Brain pericyte (primary cell): ENCODE results near the gene CLDN24.

Experiments
- DNase-seq: peaks from one replicate; pipeline ENCODE4 v3.0.0-alpha.2; 2012; ENCODE audit warnings: low read depth, low spot score

CLDN24 gene

DNA sequence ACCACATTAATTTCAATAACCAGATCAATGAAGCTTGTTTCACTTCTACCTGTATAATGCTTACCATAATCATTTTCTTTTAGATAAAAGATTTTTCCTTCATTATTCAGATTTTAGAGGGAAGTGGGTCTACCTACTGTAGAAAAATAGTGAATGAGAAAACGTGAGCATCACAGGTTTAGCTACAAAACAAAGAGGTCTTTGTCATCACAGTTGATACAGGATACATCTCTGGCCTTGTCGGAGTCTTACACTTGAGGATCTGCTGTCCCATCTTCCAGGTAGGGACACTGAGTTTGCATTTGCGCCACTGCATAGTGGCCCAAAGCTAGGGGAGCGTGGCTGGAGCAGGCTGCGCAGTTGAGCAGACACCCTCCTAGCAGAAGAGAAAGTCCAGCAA, 710 bp downstream of the CLDN24 start:
- no peak for DNase-seq

DNA sequence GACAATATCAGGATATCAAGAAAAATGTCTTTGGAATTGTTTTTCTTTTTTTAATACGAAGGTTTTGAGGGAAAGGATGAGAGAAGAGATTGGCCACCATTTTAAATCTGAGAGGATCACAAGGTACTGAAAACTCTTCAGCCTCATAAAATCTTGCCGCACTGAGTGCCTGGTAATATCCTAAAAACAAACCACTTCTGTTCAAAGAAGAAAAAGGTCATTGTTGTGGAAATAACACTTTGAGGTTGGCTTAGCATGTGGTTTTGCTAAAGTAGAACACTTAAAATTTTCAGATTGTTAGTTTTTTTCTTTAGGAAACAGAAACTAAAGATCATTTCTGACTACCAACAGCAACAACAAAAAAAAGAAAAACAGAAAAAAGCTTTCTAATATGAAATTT, 1.1 kb downstream of the CLDN24 start:
- no peak for DNase-seq

DNA sequence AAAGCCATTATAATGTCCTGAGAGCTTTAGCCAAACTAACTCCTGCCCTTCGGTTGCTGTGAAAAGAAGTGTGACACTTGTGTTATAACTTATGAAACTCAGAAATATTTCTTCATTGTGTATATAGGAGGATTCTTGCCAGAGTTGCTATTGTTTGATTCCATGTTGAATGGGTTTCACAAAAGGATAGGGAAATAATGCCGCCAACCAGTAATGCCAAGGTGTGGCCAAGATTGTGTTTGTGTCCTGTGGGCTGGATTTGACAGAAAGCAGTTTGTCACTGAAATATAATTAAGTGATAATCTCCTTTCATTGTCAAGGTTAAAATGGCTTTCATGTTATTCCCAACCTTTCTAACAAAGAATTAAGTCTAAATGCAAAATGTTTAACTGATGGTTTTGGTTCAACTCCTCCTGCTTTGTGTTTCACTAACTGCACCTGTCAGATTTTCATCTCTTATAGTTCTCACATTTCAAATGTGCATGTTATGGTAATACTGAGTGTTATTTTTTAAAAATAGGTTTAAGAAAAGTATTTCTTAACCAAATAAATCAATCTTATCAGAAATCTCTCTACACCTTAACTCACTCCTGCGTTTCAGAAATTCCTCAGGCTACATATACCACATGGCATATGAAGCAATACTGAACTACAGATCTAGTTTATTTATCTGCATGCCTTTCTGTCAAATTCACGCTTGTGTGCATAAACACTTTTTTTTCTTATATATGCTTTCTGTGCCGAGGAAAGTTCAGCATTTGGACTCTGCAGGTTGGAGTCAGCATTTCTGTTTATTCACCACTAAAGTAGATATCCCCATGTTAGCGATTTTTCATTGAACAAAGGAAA, 1.8 kb downstream of the CLDN24 start, which contains the start of gene CLDN22:
CLDN22 (minus strand) TSS at position 66 of the 849 bp plus-strand sequence; CDS start at position 8, 58 bp downstream.
- DNase-seq: no peak

DNA sequence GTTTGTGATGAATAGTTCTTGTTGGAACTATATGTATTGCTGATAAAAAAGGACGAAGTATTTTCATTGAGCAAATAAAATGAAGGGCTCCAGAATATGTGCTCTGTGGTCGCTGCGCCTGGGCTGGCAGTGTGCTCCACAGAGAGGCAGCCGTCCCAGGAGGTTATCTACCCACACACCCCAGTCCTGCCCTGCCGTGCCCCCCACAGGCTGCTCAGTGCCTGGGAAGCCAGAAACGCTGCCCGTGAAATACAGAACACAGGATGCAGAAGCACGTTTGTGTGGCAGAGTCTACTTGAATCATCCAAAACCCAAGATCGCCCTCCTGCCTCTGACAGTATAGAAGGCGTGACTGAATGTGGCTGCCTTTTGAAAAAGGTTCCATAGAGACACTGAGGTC, 3.6 kb downstream of the CLDN24 start:
- no peak for DNase-seq

DNA sequence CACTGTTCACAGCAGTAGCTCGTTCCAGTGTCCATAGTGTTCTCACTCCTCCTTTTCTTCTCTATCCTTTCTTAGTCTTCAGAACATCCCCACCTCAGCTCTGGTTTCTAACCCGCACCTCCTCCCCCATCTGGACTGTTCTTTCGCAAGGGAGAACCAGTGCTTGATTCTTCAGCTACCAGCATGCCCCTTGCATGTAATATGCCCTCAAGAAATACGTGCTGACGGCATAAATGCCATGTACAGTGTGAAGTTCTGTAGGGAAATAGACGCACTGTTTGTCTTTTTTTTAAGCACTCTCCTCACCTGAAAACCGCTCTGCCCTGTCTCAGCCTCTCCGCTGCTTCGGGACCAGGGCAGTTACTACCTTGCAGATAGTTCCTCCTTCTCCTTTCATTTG, 7.4 kb downstream of the CLDN24 start:
- DNase-seq: no peak

DNA sequence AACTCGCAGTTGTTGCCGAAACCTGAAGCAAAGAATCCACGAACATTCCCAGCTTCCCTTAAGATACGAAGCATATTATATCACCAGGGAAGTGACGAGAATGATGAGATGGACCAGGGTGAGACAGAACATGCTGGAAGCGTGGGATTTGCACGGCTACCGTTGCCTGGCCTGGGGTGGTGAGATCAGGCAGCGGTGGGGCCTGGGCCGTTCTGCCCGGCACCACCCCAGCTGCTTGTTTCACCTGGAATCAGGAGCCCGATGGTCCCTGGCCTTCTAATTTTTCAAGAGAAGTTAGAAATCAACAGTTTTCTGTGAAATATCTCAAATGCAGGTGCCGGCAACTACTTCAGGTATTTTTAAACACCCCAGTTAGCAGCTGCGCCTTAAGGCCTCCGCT, 7.9 kb downstream of the CLDN24 start:
- DNase-seq: no peak

DNA sequence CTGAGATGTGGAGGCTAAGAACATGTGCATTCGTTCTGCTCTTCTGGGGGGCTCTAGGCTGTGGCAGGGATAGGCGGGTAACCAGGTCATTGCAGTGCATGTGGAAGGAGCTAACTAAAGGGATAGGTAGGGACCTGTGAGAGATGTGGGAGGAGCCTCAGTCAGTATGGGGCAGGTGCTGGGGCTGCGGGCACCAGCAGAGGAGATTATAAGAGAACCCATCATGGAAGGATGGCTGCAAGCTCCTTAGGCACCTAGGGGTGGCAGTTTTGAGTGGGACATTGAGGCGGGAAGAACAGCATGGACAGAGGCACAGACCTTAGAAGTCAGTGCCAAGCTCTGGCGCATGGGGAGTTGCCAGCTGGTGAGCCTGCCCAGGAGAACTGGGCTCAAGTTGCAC, 9.4 kb downstream of the CLDN24 start:
- no peak for DNase-seq

DNA sequence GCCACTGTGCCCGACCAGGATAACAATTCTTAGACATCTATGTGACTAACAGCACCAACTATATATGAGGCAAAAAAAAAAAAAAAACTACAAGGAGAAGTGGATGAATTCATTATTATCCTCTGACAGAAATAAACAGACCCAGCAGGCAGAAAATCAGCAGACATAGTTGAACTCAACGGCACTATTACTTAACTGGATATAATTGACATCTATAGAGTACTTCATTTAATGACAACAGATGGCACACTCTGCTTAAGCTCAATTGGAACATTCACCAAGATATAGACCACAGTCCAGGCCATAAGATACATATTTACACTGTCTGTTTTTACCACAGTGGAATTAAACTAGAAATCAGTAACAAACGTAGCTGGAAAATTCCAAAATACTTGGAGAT, 15.4 kb downstream of the CLDN24 start:
- no peak for DNase-seq

DNA sequence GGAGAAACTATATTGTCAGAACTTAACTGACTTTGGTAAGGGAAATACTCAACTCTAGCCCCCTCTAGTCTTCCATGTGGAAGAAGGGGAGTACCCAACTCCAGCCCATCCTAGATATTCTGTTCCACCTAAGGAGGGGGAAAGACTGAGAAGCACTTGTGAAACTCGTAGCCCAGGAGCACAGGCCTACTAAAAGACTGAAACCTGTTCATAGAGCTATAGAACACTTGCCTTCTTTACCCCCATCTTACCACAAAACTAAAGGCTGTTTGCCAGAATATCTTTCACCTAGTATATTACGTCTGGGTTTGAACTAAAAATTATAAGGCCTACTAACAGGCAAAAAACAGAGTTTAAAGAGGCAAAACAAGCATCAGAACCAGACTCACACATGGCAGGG, 17.7 kb downstream of the CLDN24 start:
- DNase-seq: no peak

DNA sequence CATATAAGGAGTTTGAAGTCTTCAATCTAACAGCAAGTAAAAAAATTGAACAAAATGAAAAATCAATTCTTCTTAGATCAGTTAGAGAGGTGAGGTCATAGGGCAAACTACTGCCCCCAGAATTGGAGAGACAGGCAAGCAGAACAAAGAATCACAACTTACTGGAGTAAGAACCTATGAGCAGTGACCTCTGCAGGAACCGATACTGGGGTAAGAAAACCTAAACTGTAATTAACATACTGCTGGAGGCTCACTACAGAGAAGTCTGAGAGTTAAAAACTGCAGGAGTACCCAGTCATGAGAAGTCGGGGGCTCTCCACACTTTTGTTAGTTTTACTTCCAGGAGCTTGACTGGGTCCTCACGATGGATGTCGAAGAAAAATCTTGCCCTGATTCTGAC, 18.2 kb downstream of the CLDN24 start:
- DNase-seq: no peak

DNA sequence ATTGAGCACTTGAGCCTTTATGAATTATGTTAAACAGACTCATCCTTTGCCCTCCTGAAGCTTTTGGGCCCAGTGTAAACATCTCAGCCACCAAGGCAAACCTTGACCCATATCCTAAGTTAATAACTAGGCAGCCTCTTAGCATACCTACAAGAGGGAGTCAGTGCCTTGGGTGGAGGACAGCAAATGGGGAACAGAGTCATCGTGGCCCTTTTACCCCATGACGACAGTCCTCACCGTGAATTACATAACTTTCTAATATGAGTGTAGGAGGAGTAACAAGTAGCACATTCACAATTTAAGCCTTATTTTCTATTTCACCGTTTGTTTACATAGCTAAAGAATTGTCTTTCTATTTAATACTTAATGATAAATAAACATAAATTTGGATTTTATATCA, 18.9 kb downstream of the CLDN24 start:
- no peak for DNase-seq

DNA sequence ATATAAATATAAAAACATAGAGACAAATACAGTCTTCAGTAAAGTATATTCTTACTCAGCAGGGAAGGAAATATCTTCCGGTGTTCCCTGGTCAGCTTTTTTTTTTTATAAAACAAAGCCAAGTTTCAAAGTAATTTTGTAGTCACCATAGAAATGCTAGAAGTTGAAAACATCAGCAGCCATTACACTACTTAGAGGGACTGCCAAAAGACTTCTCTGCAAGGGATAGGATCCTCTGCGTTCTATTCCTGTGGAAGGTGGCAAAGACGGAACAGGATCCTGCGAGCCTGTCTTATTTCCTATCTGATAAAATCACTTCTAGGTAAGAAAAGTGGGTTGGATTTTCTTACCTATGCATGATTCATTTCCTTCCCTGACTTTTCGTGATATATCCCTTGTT, 21.6 kb downstream of the CLDN24 start:
- DNase-seq: no peak

DNA sequence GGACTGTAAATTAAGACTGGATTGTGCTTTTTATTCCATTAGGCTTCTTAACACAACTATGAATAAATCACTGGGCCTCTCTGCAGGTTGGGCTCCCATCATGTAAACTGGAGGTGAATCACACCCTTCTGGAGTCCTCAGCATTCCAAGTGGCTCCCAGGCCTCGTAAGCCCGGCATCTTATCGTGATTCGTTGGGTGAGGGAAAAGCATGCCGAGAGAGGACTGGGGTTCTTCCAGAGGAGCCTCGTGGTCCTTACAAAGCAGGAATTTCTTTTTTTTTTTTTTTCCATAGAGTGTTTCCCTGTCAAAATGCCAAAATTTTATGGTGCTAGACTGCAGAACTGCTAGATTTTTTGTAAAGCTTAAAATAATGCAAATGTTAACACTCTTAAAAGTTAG, 22.2 kb downstream of the CLDN24 start:
- DNase-seq: no peak

DNA sequence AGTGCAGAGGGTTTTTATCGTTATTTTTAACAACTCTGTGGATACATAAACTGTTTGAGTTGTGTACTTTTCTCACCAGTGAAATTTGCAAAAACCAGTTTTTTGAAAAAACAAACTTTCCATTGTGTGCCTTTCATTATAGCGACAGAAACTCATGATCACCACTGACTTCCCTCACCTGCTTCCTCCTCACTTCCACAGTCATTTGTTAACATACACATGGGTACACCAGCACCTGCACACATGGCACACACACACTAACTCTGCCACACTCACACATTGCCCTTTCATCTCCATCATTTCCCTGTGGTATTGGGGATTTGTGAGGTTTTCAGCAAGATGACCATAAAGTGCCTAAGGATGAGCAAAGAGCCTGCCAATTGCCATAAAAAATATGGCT, 22.8 kb downstream of the CLDN24 start:
- DNase-seq: no peak

DNA sequence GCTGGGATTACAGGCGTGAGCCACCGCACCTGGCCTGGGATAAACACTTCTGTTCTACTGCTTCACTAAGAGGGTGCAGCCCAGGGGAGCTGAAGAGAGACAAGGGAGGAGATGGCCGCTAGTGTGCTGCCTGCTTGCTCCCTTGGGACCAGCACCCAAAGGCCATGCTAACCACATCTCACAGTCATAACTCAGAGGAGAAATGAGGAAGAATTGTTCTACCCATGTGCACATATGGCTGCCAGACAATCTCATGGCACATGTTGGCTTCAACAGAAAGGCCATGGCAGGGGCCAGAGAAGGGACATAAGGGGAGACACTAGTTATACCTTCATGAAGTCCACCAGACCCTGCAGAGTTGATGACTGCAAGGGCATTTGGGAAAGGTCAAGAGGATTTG, 24.6 kb downstream of the CLDN24 start:
- no peak for DNase-seq

DNA sequence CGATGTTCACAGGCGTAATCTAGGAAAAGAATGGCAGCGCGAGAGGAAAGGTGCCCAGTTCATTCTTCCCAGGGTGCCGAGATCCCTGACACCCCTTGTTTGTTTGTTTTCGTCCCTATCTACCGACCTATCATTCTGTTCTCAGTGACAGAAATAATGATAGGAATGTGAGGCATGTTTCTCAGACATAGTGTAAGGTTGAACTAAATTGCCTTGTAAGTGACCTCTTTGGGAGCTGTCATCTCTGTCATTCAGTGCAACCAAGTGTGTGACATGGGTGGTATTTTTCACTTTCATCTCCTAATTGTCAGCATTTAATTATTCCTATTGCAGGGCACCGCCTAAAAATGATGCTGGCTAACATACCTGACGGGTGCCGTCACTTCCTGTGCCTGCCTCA, 26.5 kb downstream of the CLDN24 start:
- no peak for DNase-seq

DNA sequence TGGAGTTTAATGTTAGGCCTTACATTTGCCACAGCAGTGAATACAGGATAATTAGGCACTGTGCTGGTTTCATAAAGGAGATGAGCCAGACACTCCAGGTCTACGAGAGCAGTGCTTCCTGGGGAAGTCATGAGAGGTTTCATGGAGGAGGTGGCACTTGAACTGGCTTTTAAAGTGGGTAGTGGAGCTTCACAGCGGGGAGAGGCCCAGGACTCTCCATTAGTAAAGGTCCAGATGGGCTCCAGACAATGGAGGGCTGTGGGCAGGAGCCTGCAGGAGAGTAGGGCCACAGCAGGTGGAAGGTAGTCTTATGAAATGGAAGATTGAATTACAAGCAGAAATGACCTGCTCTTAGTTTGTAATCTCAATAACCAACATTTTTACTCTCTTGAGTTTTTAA, 31.2 kb downstream of the CLDN24 start:
- no peak for DNase-seq

DNA sequence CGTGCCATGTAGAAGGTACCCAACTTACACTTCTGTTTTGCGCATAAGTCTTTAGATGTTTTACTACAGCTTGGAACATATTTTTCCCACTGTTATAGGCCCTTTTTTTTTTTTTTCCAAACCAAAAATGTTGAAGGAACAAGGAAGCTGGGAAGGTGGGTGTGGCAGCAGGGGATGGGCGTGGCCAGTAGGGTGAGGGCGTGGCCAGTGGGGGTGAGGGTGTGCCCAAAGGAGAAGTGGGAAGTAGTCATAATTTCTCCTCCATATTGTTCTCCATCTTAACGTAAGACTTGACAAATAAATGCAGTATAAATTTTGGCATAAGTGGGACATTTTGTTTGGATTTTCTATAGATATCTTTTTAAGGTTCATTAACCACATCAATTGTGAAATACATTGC, 32.5 kb downstream of the CLDN24 start:
- no peak for DNase-seq

DNA sequence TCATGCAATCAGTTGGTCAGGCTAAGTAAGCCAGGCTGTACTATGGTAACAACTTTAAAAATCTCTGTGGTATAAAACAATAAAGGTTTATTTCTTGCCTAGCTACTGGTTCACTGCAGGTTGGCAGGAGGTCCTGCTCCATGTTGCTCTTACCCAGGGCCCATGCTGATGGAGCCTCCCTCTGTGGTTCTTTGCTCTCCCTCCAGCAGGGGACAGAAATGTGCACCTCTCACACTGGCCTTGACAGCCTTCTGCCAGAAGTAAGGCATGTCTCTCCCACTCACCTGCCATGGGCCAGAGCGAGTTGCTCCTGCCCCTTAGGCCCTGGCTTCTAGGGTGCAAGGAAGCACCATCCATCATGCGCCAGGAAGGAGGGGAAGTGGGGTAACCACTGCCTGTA, 33.3 kb downstream of the CLDN24 start:
- no peak for DNase-seq

DNA sequence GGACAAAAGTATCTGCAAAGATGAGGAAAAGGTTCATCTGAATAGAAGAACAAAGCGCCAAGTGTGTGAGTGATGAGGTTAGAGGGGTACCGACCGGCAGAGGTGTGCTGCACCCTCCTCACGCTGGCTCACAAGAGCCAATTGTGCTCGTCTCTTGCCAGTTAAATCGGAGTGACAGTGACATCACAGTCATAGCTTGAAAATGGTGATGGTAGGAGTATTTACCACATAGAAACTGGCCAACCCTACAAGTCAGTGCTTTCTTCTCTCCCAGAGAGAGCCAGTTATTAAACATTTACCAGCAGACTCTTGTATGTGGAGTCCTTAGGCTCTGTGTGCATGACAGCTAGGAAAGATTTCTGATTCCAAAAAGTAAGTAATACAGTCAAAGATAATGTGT, 34.5 kb downstream of the CLDN24 start:
- DNase-seq: no peak

DNA sequence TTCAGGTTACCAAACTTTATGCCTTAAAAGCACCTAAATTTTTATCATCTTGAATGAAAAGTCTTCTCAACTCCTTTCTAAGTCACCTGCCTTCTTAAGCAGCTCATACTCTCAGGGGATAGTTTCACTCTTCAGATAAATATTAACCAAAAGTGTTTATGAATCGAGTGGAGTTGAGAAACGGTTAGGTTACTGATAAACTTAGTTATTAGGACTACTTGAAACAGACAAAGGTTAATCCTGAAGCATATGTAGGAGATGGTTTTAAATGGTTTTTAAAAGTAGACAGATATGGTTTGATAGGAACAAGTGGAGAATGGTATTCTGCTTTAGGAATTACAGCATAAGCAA, 34.9 kb downstream of the CLDN24 start:
- no peak for DNase-seq

DNA sequence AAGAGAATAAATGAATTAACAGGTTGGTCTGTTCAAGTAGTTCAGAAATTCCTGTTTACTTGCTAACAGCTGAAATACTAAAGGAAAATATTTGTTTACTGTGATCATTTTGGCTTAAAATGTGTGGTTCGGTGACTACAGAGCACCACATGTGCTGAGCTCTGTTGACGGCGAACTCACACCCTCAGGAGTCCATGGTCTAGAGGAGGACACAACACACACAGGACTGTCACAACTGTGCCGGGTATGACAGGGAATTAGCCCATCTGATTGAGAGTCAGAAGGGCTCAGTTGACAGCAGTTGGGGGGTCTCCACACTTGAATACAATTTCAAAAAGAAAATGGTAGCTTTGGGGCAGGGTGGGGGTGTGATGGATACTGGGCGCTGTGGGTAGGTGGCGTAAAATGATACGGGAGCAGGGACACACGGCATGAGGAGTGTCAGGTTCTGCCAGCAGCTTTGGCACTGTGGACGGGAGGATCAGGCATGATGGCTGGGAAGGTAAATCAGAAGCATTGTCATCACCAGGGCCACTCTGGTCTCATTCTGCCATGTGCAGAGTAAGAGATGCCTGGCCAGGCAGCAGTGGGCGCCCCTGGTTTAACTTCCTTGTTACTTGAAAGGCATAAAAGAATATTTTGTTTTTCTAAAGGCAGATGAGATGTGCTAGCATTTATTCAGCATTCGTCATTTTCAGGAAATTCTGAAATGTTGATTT, 35.5 kb downstream of the CLDN24 start:
- DNase-seq: no peak

DNA sequence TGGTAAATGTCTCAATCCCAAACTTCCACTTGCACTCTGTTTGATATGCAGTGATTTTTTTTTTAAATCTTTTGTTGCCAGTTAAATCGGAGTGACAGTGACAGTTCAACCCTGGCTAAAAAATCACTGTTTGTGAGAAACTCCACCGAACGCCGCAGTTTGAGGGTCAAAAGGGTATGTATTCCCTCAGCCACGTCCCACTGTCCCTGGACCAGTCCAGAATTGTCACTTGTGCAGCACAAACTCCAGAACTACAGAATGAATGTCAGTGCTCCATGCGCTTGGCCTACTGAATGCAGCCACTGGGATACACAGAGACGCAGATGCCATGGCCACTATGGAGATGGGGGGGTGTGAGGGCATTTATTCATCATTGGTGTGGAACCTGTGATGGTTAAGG, 36.3 kb downstream of the CLDN24 start:
- no peak for DNase-seq
